WTC11 (cell line): Measurements from ENCODE around the gene PRDM5. TPM values are rescaled to one million over a fixed set of nuclear protein-coding genes. Genes with fewer than 3 reads are reported as not detected.

Experiments
- ATAC-seq: fragments of 200-7000 bp; cut with Tn5 transposase; 2 replicates; pipeline ENCODE4 v1.10.0; 2021; ENCODE audit warnings: mild to moderate bottlenecking, moderate library complexity
- CTCF ChIA-PET: fragments of 300-600 bp; sonication (Branson Sonifier 250); formaldehyde crosslinking; loops from one replicate; lab custom pipeline; 2021; ENCODE audit warnings: antibody characterized with exemption; lab: Charles Lee
- POLR2A ChIA-PET: fragments of 350-600 bp; sonication (Branson Sonifier 250); formaldehyde crosslinking; loops from one replicate; lab custom pipeline; 2021; ENCODE audit warnings: antibody characterized with exemption; lab: Charles Lee
- DNase-seq: peaks from one replicate; pipeline ENCODE4 v3.0.0; 2021; ENCODE audit warnings: low spot score
- H3K27ac Mint-ChIP-seq: 2 replicates; pipeline ENCODE4 v1.8.0; 2021; ENCODE audit warnings: mixed read lengths
- H3K27me3 Mint-ChIP-seq: 2 replicates; pipeline ENCODE4 v1.8.0; 2021; ENCODE audit warnings: low read depth, mild to moderate bottlenecking, moderate library complexity, mixed read lengths
- H3K36me3 Mint-ChIP-seq: 2 replicates; pipeline ENCODE4 v1.8.0; 2021; ENCODE audit warnings: mixed read lengths
- H3K4me1 Mint-ChIP-seq: 2 replicates; pipeline ENCODE4 v1.8.0; 2022; ENCODE audit warnings: mixed read lengths
- H3K4me3 Mint-ChIP-seq: 2 replicates; pipeline ENCODE4 v1.8.0; 2021; ENCODE audit warnings: mild to moderate bottlenecking, moderate library complexity, mixed read lengths
- H3K9me3 Mint-ChIP-seq: 2 replicates; pipeline ENCODE4 v1.8.0; 2021; ENCODE audit warnings: mixed read lengths
- AFF4 ChIP-seq: sonication (generic); formaldehyde crosslinking; IDR thresholded peaks from 2 replicates; pipeline ENCODE4 v1.8.1; 2023; ENCODE audit warnings: mild to moderate bottlenecking, missing genetic modification reagents, borderline replicate concordance
- ARID4B ChIP-seq: sonication (generic); formaldehyde crosslinking; IDR thresholded peaks from 2 replicates; pipeline ENCODE4 v1.8.0; 2023; ENCODE audit warnings: missing genetic modification reagents, mild to moderate bottlenecking, borderline replicate concordance
- ATF1 ChIP-seq: sonication (generic); formaldehyde crosslinking; IDR thresholded peaks from 2 replicates; pipeline ENCODE4 v1.8.1; 2023; ENCODE audit warnings: mild to moderate bottlenecking, moderate library complexity, missing genetic modification reagents
- CREB1 ChIP-seq: sonication (generic); formaldehyde crosslinking; IDR thresholded peaks from 2 replicates; pipeline ENCODE4 v1.8.0; 2023; ENCODE audit warnings: mild to moderate bottlenecking, missing genetic modification reagents
- ESRRA ChIP-seq: sonication (generic); formaldehyde crosslinking; IDR thresholded peaks from 2 replicates; pipeline ENCODE4 v1.8.1; 2022; ENCODE audit warnings: mild to moderate bottlenecking, missing genetic modification reagents, borderline replicate concordance
- ETV6 ChIP-seq: sonication (generic); formaldehyde crosslinking; IDR thresholded peaks from 2 replicates; pipeline ENCODE4 v1.8.1; 2022; ENCODE audit warnings: mild to moderate bottlenecking, missing genetic modification reagents
- FOXJ3 ChIP-seq: sonication (generic); formaldehyde crosslinking; IDR thresholded peaks from 2 replicates; pipeline ENCODE4 v1.9.0; 2021; ENCODE audit warnings: missing genetic modification reagents, mild to moderate bottlenecking, borderline replicate concordance
- FOXK1 ChIP-seq: sonication (generic); formaldehyde crosslinking; IDR thresholded peaks from 2 replicates; pipeline ENCODE4 v1.8.0; 2022; ENCODE audit warnings: mild to moderate bottlenecking, moderate library complexity, missing genetic modification reagents
- JAZF1 ChIP-seq: fragments of 250-450 bp; sonication (Bioruptor Pico); IDR thresholded peaks from 2 replicates; pipeline ENCODE4 v1.9.0; 2021; ENCODE audit warnings: moderate library complexity, mild to moderate bottlenecking, inconsistent platforms
- NFYB ChIP-seq: sonication (generic); formaldehyde crosslinking; conservative IDR thresholded peaks from 2 replicates; pipeline ENCODE4 v1.8.0; 2022; ENCODE audit warnings: low read depth, missing genetic modification reagents
- RELA ChIP-seq: sonication (generic); formaldehyde crosslinking; IDR thresholded peaks from 2 replicates; pipeline ENCODE4 v1.8.1; 2022; ENCODE audit warnings: missing genetic modification reagents, mild to moderate bottlenecking, borderline replicate concordance
- RORB ChIP-seq: fragments of 250-450 bp; sonication (Bioruptor Pico); IDR thresholded peaks from 2 replicates; pipeline ENCODE4 v1.9.0; 2021; ENCODE audit warnings: mild to moderate bottlenecking
- SMAD3 ChIP-seq: sonication (generic); formaldehyde crosslinking; IDR thresholded peaks from 2 replicates; pipeline ENCODE4 v1.8.0; 2022; ENCODE audit warnings: missing genetic modification reagents, mild to moderate bottlenecking, borderline replicate concordance
- SMAD4 ChIP-seq: sonication (generic); formaldehyde crosslinking; IDR thresholded peaks from 2 replicates; pipeline ENCODE4 v1.8.0; 2022; ENCODE audit warnings: mild to moderate bottlenecking, missing genetic modification reagents
- SP1 ChIP-seq: sonication (generic); formaldehyde crosslinking; conservative IDR thresholded peaks from 2 replicates; pipeline ENCODE4 v1.8.1; 2022; ENCODE audit warnings: missing genetic modification reagents
- USF1 ChIP-seq: sonication (generic); formaldehyde crosslinking; IDR thresholded peaks from 2 replicates; pipeline ENCODE4 v1.8.0; 2022; ENCODE audit warnings: mild to moderate bottlenecking, missing genetic modification reagents
- ZBTB21 ChIP-seq: sonication (generic); formaldehyde crosslinking; IDR thresholded peaks from 2 replicates; pipeline ENCODE4 v1.8.1; 2023; ENCODE audit warnings: mild to moderate bottlenecking, missing genetic modification reagents, borderline replicate concordance
- ZBTB43 ChIP-seq: sonication (generic); formaldehyde crosslinking; IDR thresholded peaks from 2 replicates; pipeline ENCODE4 v1.8.1; 2023; ENCODE audit warnings: mild to moderate bottlenecking, missing genetic modification reagents
- ZNF263 ChIP-seq: sonication (generic); formaldehyde crosslinking; IDR thresholded peaks from 2 replicates; pipeline ENCODE4 v1.8.1; 2022; ENCODE audit warnings: low read depth, mild to moderate bottlenecking, moderate library complexity, missing genetic modification reagents
- ZNF423 ChIP-seq: fragments of 250-450 bp; sonication (Bioruptor Pico); IDR thresholded peaks from 2 replicates; pipeline ENCODE4 v2.1.2; 2022; ENCODE audit warnings: mild to moderate bottlenecking, moderate library complexity
- ZNF512 ChIP-seq: sonication (generic); formaldehyde crosslinking; IDR thresholded peaks from 2 replicates; pipeline ENCODE4 v1.8.1; 2022; ENCODE audit warnings: missing genetic modification reagents, borderline replicate concordance
- total RNA-seq: library from RNA; stranded (reverse); gene quantifications from 3 replicates; pipeline ENCODE4 v1.2.3, GENCODE V29; 2021

PRDM5 gene
- total RNA-seq, 1 experiment from 2014 or later: 47.0 TPM

- H3K27ac Mint-ChIP-seq: no peak overlapping the region
- no peaks in the 10 kb centered on the region for H3K9me3 Mint-ChIP-seq
- ATAC-seq (no peak; the same call in 1 of the 2 replicates), DNase-seq (no peak)
- TF ChIP-seq ZNF423 (CRISPR knock-in tag): no peak
- TF ChIP-seq SMAD4 (CRISPR knock-in tag): no peak
- no peak for TF ChIP-seq ZNF263 (CRISPR knock-in tag)
- TF ChIP-seq SP1: no peak
- no peak for TF ChIP-seq ATF1
- no peak for TF ChIP-seq NFYB (CRISPR knock-in tag)
- TF ChIP-seq USF1: 0 out of 2 replicates have a peak, but pooled peaks have one; percentile 22
- no peak for TF ChIP-seq AFF4
- TF ChIP-seq RELA (CRISPR knock-in tag): no peak
- TF ChIP-seq RORB (CRISPR knock-in tag): no peak
- TF ChIP-seq JAZF1 (CRISPR knock-in tag): no peak
- peak; percentile 30; the same call in 1 of the 2 replicates for TF ChIP-seq ETV6
- TF ChIP-seq FOXJ3 (CRISPR knock-in tag): no peak
- no peak for TF ChIP-seq CREB1 (CRISPR knock-in tag)
- no peak for TF ChIP-seq ZNF512 (CRISPR knock-in tag)
- POLR2A ChIA-PET: no interaction called here
- no peaks in the 10 kb centered on the region for H3K36me3 Mint-ChIP-seq
- peaks cover 36% of the 10 kb centered on the region for H3K4me1 Mint-ChIP-seq
- no peak overlapping the region for H3K4me3 Mint-ChIP-seq
- no peaks in the 10 kb centered on the region for H3K27me3 Mint-ChIP-seq
- CTCF ChIA-PET: interaction anchor here (0.8 to 1.2 kb wide), 2 partner anchors 121 to 567 kb away, joined by 3 to 5 read pairs; no protein-coding TSS in a partner anchor
Observed at GRCh38 chr4:120722655-120723054, 199.9 kb downstream of the PRDM5 start.

- H3K4me3 Mint-ChIP-seq: no peak overlapping the region
- no peaks in the 10 kb centered on the region for H3K9me3 Mint-ChIP-seq
- no peak overlapping the region for H3K27ac Mint-ChIP-seq
- CTCF ChIA-PET: interaction anchor here (1.4 to 1.5 kb wide), 2 partner anchors 257 to 351 kb away, joined by 4 to 5 read pairs; no protein-coding TSS in a partner anchor
- ATAC-seq (no peak), DNase-seq (no peak)
- H3K27me3 Mint-ChIP-seq: no peaks in the 10 kb centered on the region
- H3K36me3 Mint-ChIP-seq: no peaks in the 10 kb centered on the region
- H3K4me1 Mint-ChIP-seq: peaks cover 36% of the 10 kb centered on the region
- POLR2A ChIA-PET: interaction anchor here (0.6 kb wide), 1 partner anchor 20 kb away, joined by 3 read pairs; no protein-coding TSS in a partner anchor
- TF ChIP-seq SMAD3 (CRISPR knock-in tag) (no peak), ZBTB21 (CRISPR knock-in tag) (no peak), ESRRA (CRISPR knock-in tag) (no peak), FOXK1 (CRISPR knock-in tag) (no peak), ZBTB43 (no peak), ARID4B (no peak)
Observed at GRCh38 chr4:120720354-120720934, 202.1 kb downstream of the PRDM5 start.
